Lung (tissue), 12 donors: ENCODE measurements around the gene HIPK2. TPM values are rescaled to one million over a fixed set of nuclear protein-coding genes. Genes with fewer than 3 reads are reported as not detected.
"Not testable (repeated sequence)": the region's sequence is repeated elsewhere in the genome, so short reads cannot be mapped to it uniquely, and the experiment has no call there.

Experiments
- ATAC-seq: fragments of 200-7000 bp; cut with Tn5 transposase; one replicate; pipeline ENCODE4 v1.9.1; 2020; ENCODE audit warnings: moderate number of reproducible peaks; ENCODE audit not compliant: insufficient read depth, low FRiP score
- DNase-seq, 3 donors: peaks; one replicate each; pipeline ENCODE4 v3.0.0-alpha.2; 2013 to 2017
- H3K27ac ChIP-seq, 2 donors: one replicate each; pipeline ENCODE4 v1.5.1; 2013; ENCODE audit warnings: mild to moderate bottlenecking in 2 of 2, moderate library complexity in 2 of 2, control low read depth in 1 of 2, inconsistent platforms in 1 of 2, low read depth in 1 of 2, low read length in 1 of 2
- H3K27me3 ChIP-seq, 3 donors: one replicate each; pipeline ENCODE4 v1.5.1; 2013; ENCODE audit warnings: low read length in 2 of 3; ENCODE audit not compliant: control insufficient read depth in 3 of 3, insufficient read depth in 3 of 3
- H3K36me3 ChIP-seq, 4 donors: one replicate each; pipeline ENCODE4 v1.5.1; 2013; ENCODE audit warnings: low read length in 4 of 4, mild to moderate bottlenecking in 1 of 4, moderate library complexity in 1 of 4; ENCODE audit not compliant: control insufficient read depth in 4 of 4, insufficient read depth in 4 of 4
- H3K4me1 ChIP-seq, 5 donors: one replicate each; pipeline ENCODE4 v1.5.1; 2013; ENCODE audit warnings: low read length in 5 of 5, mild to moderate bottlenecking in 2 of 5, moderate library complexity in 1 of 5; ENCODE audit not compliant: control insufficient read depth in 5 of 5, insufficient read depth in 5 of 5
- H3K4me3 ChIP-seq: one replicate; pipeline ENCODE4 v1.5.1; 2013; ENCODE audit warnings: mild to moderate bottlenecking, control low read depth, moderate library complexity
- H3K9ac ChIP-seq, 2 donors: one replicate each; pipeline ENCODE4 v1.5.1; 2013; ENCODE audit warnings: low read length in 2 of 2, control low read depth in 1 of 2; ENCODE audit not compliant: insufficient read depth in 1 of 2
- H3K9me3 ChIP-seq, 4 donors: one replicate each; pipeline ENCODE4 v1.5.1; 2013; ENCODE audit warnings: low read length in 3 of 4, mild to moderate bottlenecking in 1 of 4, moderate library complexity in 1 of 4; ENCODE audit not compliant: control insufficient read depth in 4 of 4, insufficient read depth in 3 of 4
- WGBS, 2 donors: extraction: QIAGEN DNeasy Blood & Tissue Kit; methylation state at CpG; one replicate each; pipeline ENCODE4 v1.1.7; 2013; 5-methylcytosine and 5-hydroxymethylcytosine counted together
- polyA plus RNA-seq, 2 donors: library from polyadenylated mRNA; stranded (reverse); fragments of 200-250 nt; gene quantifications; one replicate each; pipeline ENCODE4 v1.2.1, GENCODE V29; 2013
- total RNA-seq, 2 donors: library from RNA; depleted of rRNA in 1 of 2; stranded (reverse); fragments of >200 nt in 1 of 2; gene quantifications; one replicate each; pipeline ENCODE4 v1.2.1, GENCODE V29; 2014 to 2021
- TF ChIP-seq, protein P1 (sequence below): IDR thresholded peaks from 2 replicates; pipeline ENCODE4 v1.5.1; 2012; ENCODE audit warnings: mild to moderate bottlenecking; ENCODE audit errors: control extremely low read depth, extremely low read depth
- donor health status: control.
- donor health status: control.
- donor health status: Bipolar disorder and iron deficiency.
- donor health status: healthy.
- donor health status: DM: yes; HTN: yes; CAD: no.

HIPK2 gene
- total and polyA plus RNA-seq, 4 donors: 8.7 to 65.1 (median 18.3) TPM

DNA sequence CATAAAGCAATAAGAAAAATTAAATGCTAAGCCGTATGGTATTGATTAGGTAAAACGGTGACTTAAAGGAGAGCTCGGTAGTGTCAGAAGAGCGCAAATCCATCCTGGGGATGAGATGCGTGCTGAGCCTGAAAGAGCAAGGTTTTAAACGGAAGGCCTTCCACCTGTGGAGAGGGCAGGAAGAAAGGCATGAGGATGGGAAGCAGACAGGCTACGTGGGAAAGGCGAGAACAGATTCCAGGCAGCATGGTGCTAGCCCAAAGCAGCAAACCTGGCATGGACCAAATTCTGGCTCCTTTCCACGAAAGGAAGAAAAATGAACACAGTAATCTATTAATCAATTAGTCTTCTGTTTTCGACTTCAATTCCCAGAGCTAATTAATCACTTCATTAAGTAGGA is 103.5 kb downstream of the HIPK2 start:
- TF ChIP-seq, protein P1, sequence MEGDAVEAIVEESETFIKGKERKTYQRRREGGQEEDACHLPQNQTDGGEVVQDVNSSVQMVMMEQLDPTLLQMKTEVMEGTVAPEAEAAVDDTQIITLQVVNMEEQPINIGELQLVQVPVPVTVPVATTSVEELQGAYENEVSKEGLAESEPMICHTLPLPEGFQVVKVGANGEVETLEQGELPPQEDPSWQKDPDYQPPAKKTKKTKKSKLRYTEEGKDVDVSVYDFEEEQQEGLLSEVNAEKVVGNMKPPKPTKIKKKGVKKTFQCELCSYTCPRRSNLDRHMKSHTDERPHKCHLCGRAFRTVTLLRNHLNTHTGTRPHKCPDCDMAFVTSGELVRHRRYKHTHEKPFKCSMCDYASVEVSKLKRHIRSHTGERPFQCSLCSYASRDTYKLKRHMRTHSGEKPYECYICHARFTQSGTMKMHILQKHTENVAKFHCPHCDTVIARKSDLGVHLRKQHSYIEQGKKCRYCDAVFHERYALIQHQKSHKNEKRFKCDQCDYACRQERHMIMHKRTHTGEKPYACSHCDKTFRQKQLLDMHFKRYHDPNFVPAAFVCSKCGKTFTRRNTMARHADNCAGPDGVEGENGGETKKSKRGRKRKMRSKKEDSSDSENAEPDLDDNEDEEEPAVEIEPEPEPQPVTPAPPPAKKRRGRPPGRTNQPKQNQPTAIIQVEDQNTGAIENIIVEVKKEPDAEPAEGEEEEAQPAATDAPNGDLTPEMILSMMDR: no peak
- H3K4me1 ChIP-seq: peaks cover 0 to 10% (median under 1%) of the 10 kb centered on the region in 5 donors
- WGBS, 2 donors: 91 to 94% methylated on average over 10 of the region's 10 CpGs
- no peak overlapping the region for H3K27ac ChIP-seq
- DNase-seq (no peak), ATAC-seq (no peak)
- H3K36me3 ChIP-seq: peaks cover 0 to 5% (median 0%) of the 10 kb centered on the region in 4 donors
- no peak overlapping the region for H3K4me3 ChIP-seq
- H3K27me3 ChIP-seq: no peaks in the 10 kb centered on the region
- peaks cover 0 to 3% (median 0%) of the 10 kb centered on the region in 4 donors for H3K9me3 ChIP-seq
- no peak overlapping the region for H3K9ac ChIP-seq

DNA sequence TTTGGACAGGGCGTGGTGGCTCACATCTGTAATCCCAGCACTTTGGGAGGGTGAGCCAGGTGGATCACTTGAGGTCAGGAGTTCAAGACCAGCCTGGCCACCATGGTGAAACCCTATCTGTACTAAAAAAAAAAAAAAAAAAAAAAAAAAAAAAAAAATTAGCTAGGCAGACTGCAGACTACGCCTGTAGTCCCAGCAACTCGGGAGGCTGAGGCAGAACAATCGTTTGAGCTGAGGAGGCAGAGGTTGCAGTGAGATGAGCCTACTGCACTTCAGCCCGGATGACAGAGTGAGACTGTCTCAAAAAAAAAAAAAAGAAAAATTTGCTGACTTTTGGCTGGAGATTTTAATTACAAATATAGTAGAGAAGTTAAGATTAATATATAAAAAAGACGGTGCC is 104.0 kb downstream of the HIPK2 start:
- ATAC-seq (no peak), DNase-seq (no peak)
- Histone ChIP-seq H3K9ac (no peak overlapping the region), H3K4me3 (no peak overlapping the region), H3K27ac (no peak overlapping the region), H3K9me3 (peaks cover 0 to 3% (median 0%) of the 10 kb centered on the region in 4 donors), H3K4me1 (peaks cover 0 to 10% (median 0%) of the 10 kb centered on the region in 5 donors), H3K36me3 (peaks cover 0 to 5% (median 1%) of the 10 kb centered on the region in 4 donors), H3K27me3 (no peaks in the 10 kb centered on the region)
- TF ChIP-seq, protein P1: no peak
- WGBS, 2 donors: 93 to 94% methylated on average over 6 of the region's 6 CpGs

DNA sequence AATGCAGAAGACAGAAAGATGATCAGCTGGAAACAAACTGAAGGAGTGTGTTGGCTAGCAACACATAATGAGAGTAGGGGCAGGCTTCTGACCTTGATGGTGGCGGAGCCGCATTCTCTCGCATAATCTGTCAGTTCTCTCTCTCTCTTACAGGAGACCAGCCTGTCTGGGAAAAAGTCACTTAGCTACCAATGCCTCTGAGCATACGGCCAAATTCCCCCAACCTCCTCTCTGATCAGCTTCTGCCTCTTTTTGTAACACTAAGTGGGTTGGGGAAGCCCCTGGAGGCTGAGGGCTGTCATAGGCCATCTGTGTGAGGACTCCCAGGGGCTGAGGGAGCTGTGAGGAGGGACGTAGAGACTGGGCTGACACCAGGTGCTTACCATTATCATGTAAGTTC is 104.6 kb downstream of the HIPK2 start:
- ATAC-seq (no peak), DNase-seq (peak; percentile 29 to 51 (median 44))
- H3K27me3 ChIP-seq: no peaks in the 10 kb centered on the region
- no peak overlapping the region for H3K4me3 ChIP-seq
- H3K9ac ChIP-seq: no peak overlapping the region
- H3K36me3 ChIP-seq: peaks cover 0 to 5% (median 1%) of the 10 kb centered on the region in 4 donors
- peaks cover 0 to 10% (median 0%) of the 10 kb centered on the region in 5 donors for H3K4me1 ChIP-seq
- peaks cover 0 to 3% (median 0%) of the 10 kb centered on the region in 4 donors for H3K9me3 ChIP-seq
- H3K27ac ChIP-seq: no peak overlapping the region
- TF ChIP-seq, protein P1: no peak
- WGBS, 2 donors: 84 to 86% methylated on average over 5 of the region's 5 CpGs

DNA sequence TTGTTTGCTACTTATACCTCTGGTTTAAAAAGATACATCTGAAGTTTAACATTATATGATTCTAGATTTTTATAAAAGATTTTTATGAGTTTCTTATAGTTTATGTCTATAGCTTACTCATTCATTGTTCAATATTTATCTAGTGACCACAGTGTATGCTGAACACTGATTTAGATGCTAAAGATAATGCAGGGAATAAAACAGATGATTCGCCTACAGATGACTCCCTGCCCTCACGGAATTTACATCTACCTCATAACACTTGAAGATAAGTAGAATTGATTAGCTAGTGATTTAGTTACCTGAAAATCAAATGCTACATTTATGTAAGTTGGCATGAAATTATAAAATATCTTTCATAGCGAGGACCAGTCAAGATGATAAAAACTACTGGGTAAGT is 105.8 kb downstream of the HIPK2 start:
- peaks cover 0 to 10% (median 0%) of the 10 kb centered on the region in 5 donors for H3K4me1 ChIP-seq
- TF ChIP-seq, protein P1: no peak
- 94 to 95% methylated on average over 3 of the region's 3 CpGs for WGBS, 2 donors

DNA sequence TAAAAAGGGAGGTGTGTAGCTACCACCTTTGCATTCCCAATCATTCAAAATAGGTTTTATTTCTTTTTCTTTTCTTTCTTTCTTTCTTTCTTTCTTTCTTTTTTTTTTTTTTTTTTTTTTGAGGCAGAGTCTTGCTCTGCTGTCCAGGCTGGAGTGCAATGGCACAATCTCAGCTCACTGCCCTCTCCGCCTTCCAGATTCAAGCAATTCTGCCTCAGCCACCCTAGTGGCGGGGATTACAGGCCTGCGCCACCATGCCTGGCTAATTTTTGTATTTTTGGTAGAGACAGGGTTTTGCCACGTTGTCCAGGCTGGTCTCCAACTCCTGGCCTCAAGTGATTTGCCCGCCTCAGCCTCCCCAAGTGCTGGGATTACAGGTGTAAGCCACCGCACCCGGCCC is 107.1 kb downstream of the HIPK2 start:
- not testable (repeated sequence) for ATAC-seq, H3K4me1 ChIP-seq, H3K4me3 ChIP-seq, H3K27ac ChIP-seq, DNase-seq, H3K9ac ChIP-seq, H3K27me3 ChIP-seq, H3K9me3 ChIP-seq, H3K36me3 ChIP-seq
- whole genome bisulfite sequencing, 2 donors: 97 to 100% methylated on average over 7 of the region's 7 CpGs

More for the DNA sequence above, 105.8 kb downstream of the HIPK2 start:
- Histone ChIP-seq H3K4me3 (no peak overlapping the region), H3K9ac (no peak overlapping the region), H3K36me3 (peaks cover 0 to 5% (median 1%) of the 10 kb centered on the region in 4 donors), H3K9me3 (peaks cover 0 to 3% (median 0%) of the 10 kb centered on the region in 4 donors), H3K27me3 (no peaks in the 10 kb centered on the region), H3K27ac (no peak overlapping the region)
- DNase-seq (no peak), ATAC-seq (no peak)
